Measurements from ENCODE around the gene MYCL. TPM values are rescaled to one million over a fixed set of nuclear protein-coding genes. Genes with fewer than 3 reads are reported as not detected.

MYCL gene
- total RNA-seq, 1 experiment from 2014 or later = 7.8 TPM

DNA sequence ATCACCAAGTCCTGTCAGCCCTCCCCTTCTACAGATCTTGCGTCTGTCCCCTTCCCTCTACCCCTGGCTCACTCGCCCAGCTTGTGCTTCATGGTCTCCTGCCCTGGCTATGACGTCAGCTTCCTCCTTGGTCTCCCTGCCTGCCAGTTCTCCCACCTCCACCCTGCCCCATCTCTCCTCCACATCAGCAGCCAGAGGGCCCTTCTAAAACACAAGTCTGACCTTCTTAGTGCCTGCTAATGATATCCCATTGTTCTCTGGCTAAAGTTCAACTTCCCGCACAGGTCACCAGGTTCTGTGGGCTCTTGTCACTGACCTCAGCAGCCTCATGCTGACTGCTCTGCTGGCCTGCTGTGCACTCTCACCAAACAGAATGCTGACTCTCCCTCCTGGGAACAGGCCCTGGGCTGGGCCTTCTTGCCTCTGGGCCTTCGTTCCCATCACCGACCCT is 24.7 kb upstream of the MYCL start:
- peaks cover 7% of the 10 kb centered on the region for H3K4me1 Mint-ChIP-seq (ENCODE audit: low read depth, unreplicated experiment)
- H3K27me3 Mint-ChIP-seq (ENCODE audit: insufficient read depth, unreplicated experiment) = no peaks in the 10 kb centered on the region
- H3K4me3 ChIP-seq (ENCODE audit: low read depth, low read length) = no peak overlapping the region
- H3K36me3 Mint-ChIP-seq (ENCODE audit: insufficient read depth, unreplicated experiment) = no peaks in the 10 kb centered on the region
- no peaks in the 10 kb centered on the region for H3K27me3 ChIP-seq (replicated peaks; ENCODE audit: control insufficient read depth, insufficient read depth, low read length)
- no TSS peak for BruUV-seq (replicated peaks)
- H3K27ac Mint-ChIP-seq (ENCODE audit: unreplicated experiment) = no peak overlapping the region
- no peak for DNase-seq
- intact Hi-C loops (cut with micrococcal nuclease; ENCODE audit: unreplicated experiment) = no loop called here
- POLR2A ChIA-PET = no interaction called here
- H3K9me3 Mint-ChIP-seq (ENCODE audit: unreplicated experiment) = no peaks in the 10 kb centered on the region
- H3K4me1 ChIP-seq = no peaks in the 10 kb centered on the region
- TF ChIP-seq, protein P1, sequence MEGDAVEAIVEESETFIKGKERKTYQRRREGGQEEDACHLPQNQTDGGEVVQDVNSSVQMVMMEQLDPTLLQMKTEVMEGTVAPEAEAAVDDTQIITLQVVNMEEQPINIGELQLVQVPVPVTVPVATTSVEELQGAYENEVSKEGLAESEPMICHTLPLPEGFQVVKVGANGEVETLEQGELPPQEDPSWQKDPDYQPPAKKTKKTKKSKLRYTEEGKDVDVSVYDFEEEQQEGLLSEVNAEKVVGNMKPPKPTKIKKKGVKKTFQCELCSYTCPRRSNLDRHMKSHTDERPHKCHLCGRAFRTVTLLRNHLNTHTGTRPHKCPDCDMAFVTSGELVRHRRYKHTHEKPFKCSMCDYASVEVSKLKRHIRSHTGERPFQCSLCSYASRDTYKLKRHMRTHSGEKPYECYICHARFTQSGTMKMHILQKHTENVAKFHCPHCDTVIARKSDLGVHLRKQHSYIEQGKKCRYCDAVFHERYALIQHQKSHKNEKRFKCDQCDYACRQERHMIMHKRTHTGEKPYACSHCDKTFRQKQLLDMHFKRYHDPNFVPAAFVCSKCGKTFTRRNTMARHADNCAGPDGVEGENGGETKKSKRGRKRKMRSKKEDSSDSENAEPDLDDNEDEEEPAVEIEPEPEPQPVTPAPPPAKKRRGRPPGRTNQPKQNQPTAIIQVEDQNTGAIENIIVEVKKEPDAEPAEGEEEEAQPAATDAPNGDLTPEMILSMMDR (IDR thresholded peaks at IDR 0.05; ENCODE audit: insufficient read depth in 1 of 2, low read depth in 1 of 2, low read length in 1 of 2, severe bottlenecking in 1 of 2, unreplicated experiment in 1 of 2) = no peak
- H3K9me3 ChIP-seq = no peaks in the 10 kb centered on the region
- CTCF ChIA-PET = no interaction called here
- no peak overlapping the region for H3K4me3 Mint-ChIP-seq (ENCODE audit: unreplicated experiment)
- no peaks in the 10 kb centered on the region for H3K36me3 ChIP-seq (ENCODE audit: control insufficient read depth, insufficient read depth, low read length)

DNA sequence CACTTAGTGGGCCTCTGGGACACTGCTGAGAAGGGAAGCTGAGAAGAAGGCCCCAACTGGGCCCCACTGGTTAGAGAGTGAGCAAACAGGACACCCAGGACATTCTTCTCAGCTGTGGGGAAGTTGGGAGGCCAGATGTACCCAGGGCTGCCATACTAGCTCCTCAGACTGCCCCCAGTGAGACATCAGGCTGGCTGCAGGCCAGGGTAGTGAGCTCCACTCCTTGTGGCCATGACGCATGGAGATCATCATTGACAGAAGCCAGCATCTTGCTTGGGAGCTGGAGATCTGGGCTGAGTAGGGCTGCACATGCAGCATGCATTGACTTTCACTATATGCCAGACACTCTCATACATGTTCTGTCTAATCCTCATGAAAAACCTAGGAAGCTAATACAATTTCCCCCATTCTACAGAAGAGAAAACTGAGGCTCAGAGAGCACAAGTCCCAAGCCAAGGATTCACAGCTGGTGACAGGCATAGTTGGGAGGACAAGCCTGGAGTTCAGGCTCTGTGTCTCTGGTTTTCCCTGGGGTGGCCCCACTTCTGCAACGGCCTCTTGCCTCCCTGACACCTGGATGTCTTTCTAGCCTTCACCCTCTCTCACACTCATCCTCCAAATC is 24.1 kb upstream of the MYCL start:
- Mint-ChIP-seq H3K36me3 (ENCODE audit: insufficient read depth, unreplicated experiment) (no peaks in the 10 kb centered on the region), H3K27me3 (ENCODE audit: insufficient read depth, unreplicated experiment) (no peaks in the 10 kb centered on the region), H3K27ac (ENCODE audit: unreplicated experiment) (no peak overlapping the region), H3K4me1 (ENCODE audit: low read depth, unreplicated experiment) (peaks cover 7% of the 10 kb centered on the region), H3K9me3 (ENCODE audit: unreplicated experiment) (no peaks in the 10 kb centered on the region), H3K4me3 (ENCODE audit: unreplicated experiment) (no peak overlapping the region)
- CTCF ChIA-PET = no interaction called here
- H3K4me3 ChIP-seq (ENCODE audit: low read depth, low read length) = no peak overlapping the region
- no peaks in the 10 kb centered on the region for H3K4me1 ChIP-seq
- POLR2A ChIA-PET = no interaction called here
- BruUV-seq (replicated peaks) = no TSS peak
- H3K36me3 ChIP-seq (ENCODE audit: control insufficient read depth, insufficient read depth, low read length) = no peaks in the 10 kb centered on the region
- H3K27me3 ChIP-seq (replicated peaks; ENCODE audit: control insufficient read depth, insufficient read depth, low read length) = no peaks in the 10 kb centered on the region
- no peak for DNase-seq
- intact Hi-C loops (cut with micrococcal nuclease; ENCODE audit: unreplicated experiment) = no loop called here
- TF ChIP-seq, protein P1 (IDR thresholded peaks at IDR 0.05; ENCODE audit: insufficient read depth in 1 of 2, low read depth in 1 of 2, low read length in 1 of 2, severe bottlenecking in 1 of 2, unreplicated experiment in 1 of 2) = no peak
- no peaks in the 10 kb centered on the region for H3K9me3 ChIP-seq

DNA sequence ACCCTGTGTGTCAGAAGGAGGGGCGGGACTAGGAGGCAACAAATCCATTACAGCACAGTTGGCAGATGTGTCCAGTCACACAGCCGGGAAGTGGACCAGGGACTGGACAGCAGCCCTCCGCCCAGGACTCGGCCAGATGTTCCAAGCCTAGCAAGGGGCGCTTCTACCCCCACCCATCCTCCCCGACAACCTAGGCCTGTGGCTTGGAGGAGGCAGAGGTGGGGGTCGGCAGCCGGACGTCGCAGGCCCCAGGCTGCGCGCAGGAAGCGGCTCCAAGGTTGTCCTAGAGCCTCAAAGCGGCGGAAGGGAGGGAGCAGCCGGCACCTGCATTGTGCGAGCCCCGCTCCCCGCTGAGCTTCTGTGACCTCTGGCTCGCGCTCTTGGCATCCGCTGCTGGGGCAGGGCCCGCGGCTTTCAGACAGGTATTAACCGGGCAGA is 20.6 kb upstream of the MYCL start:
- H3K36me3 ChIP-seq (ENCODE audit: control insufficient read depth, insufficient read depth, low read length) = no peaks in the 10 kb centered on the region
- intact Hi-C loops (cut with micrococcal nuclease; ENCODE audit: unreplicated experiment) = no loop called here
- no TSS peak for BruUV-seq (replicated peaks)
- DNase-seq = no peak
- H3K9me3 Mint-ChIP-seq (ENCODE audit: unreplicated experiment) = no peaks in the 10 kb centered on the region
- H3K4me3 ChIP-seq (ENCODE audit: low read depth, low read length) = no peak overlapping the region
- no peaks in the 10 kb centered on the region for H3K9me3 ChIP-seq
- peaks cover 7% of the 10 kb centered on the region for H3K4me1 Mint-ChIP-seq (ENCODE audit: low read depth, unreplicated experiment)
- H3K4me3 Mint-ChIP-seq (ENCODE audit: unreplicated experiment) = no peak overlapping the region
- H3K4me1 ChIP-seq = no peaks in the 10 kb centered on the region
- CTCF ChIA-PET = no interaction called here
- H3K27ac Mint-ChIP-seq (ENCODE audit: unreplicated experiment) = no peak overlapping the region
- H3K27me3 Mint-ChIP-seq (ENCODE audit: insufficient read depth, unreplicated experiment) = no peaks in the 10 kb centered on the region
- TF ChIP-seq, protein P1 (IDR thresholded peaks at IDR 0.05; ENCODE audit: insufficient read depth in 1 of 2, low read depth in 1 of 2, low read length in 1 of 2, severe bottlenecking in 1 of 2, unreplicated experiment in 1 of 2) = no peak
- POLR2A ChIA-PET = interaction anchor here (0.5 kb wide), 1 partner anchor 21 kb away, joined by 7 read pairs; no protein-coding TSS in a partner anchor
- H3K27me3 ChIP-seq (replicated peaks; ENCODE audit: control insufficient read depth, insufficient read depth, low read length) = no peaks in the 10 kb centered on the region
- H3K36me3 Mint-ChIP-seq (ENCODE audit: insufficient read depth, unreplicated experiment) = no peaks in the 10 kb centered on the region
